Epithelial cell of esophagus (primary cell): ENCODE data around the gene GINS3.

Source experiments
- DNase-seq: peaks from one replicate; pipeline ENCODE4 v3.0.0; 2010; ENCODE audit warnings: low read depth
- H3K4me3 ChIP-seq: 2 replicates; pipeline ENCODE4 v1.5.1; 2011; ENCODE audit warnings: mild to moderate bottlenecking, low read length, control low read depth
- CTCF ChIP-seq: IDR thresholded peaks from 2 replicates; pipeline ENCODE4 v1.5.1; 2011; ENCODE audit warnings: low read depth, mild to moderate bottlenecking, low read length, control low read depth, inconsistent platforms; ENCODE audit not compliant: insufficient read depth; ENCODE audit errors: missing control alignments

The GINS3 gene

GRCh38 chr16:58417600-58417999, 25.3 kb downstream of the GINS3 start:
- no peak for DNase-seq
- TF ChIP-seq CTCF: no peak
- H3K4me3 ChIP-seq: no peak overlapping the region

- no peak overlapping the region for H3K4me3 ChIP-seq
- no peak for DNase-seq
- TF ChIP-seq CTCF: no peak
Observed at GRCh38 chr16:58418026-58418425, 25.8 kb downstream of the GINS3 start.

GRCh38 chr16:58418601-58419000, 26.3 kb downstream of the GINS3 start:
- TF ChIP-seq CTCF: no peak
- DNase-seq: peak; percentile 34
- no peak overlapping the region for H3K4me3 ChIP-seq

GRCh38 chr16:58419241-58419990, 27.1 kb downstream of the GINS3 start:
- H3K4me3 ChIP-seq: no peak overlapping the region
- no peak for TF ChIP-seq CTCF
- DNase-seq: no peak

GRCh38 chr16:58421059-58421458, 28.8 kb downstream of the GINS3 start:
- TF ChIP-seq CTCF: no peak
- no peak for DNase-seq
- H3K4me3 ChIP-seq: no peak overlapping the region

- no peak for TF ChIP-seq CTCF
- peak; percentile 67 for DNase-seq
- no peak overlapping the region for H3K4me3 ChIP-seq
Observed at GRCh38 chr16:58421529-58421928, 29.3 kb downstream of the GINS3 start.

GRCh38 chr16:58422809-58423208, 30.5 kb downstream of the GINS3 start:
- TF ChIP-seq CTCF: no peak
- DNase-seq: no peak
- no peak overlapping the region for H3K4me3 ChIP-seq
